HG03432 (cell line): ENCODE data around the gene OR6S1.
"Not testable (repeated sequence)": the region's sequence is repeated elsewhere in the genome, so short reads cannot be mapped to it uniquely, and the experiment has no call there.

Experiments
- ATAC-seq: cut with Tn5 transposase; IDR thresholded peaks from one replicate; pipeline ENCODE4 v1.9.1; 2021; ENCODE audit warnings: mild to moderate bottlenecking, moderate library complexity; ENCODE audit not compliant: unreplicated experiment

OR6S1 gene

DNA sequence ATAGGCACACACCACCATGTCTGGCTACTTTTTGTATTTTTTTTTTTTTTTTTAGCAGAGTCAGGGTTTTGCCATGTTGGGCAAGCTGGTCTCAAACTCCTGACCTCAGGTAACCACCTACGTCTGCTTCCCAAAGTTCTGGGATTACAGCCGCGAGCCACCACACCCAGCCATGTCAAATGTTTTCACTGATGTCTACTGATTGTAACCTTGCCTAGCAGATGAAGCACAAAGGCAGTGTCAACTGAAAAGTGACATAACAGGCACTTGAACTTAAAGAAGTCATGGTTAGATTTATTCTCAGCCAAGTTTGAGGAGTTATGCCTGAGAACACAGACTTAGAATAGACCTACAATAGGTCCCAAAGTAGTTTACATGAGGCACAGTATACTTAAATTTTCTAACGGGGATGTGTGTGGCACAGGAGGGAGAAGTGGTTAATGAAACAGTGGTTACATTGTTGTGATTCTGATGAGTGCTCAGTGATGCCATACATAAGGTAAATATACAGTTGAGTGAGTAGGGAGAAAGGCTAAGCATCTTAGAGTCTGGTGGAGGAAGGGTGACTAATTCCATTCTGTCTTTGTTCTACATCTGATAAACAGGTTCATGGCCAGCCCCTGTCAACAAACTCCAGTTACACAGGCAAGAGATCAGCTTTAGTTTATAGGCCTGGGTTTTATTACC, 30.2 kb upstream of the OR6S1 start:
- ATAC-seq, result peak; percentile 36

DNA sequence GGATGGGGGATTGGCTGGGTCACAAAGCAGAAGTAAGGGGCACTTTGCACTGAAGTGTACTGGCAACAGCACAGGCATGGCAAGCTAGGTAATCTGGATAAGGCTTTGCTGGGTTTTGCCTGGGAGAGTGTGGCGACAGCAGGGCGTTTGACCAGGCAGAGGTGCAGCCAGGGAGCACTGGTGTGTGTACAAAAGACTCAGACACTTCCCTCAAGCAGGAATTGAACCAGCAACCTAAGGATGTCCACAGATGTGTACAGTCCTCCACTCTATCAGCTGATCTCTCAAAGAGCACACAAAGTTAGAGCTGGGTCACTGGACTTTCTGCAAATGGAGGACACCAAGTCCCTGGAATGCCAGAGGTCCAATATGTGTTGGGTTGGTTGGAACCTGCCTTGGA, 27.5 kb upstream of the OR6S1 start:
- no peak for ATAC-seq

- ATAC-seq, result peak; percentile 69
Measured at GRCh38 chr14:20667957-20668356, 26.5 kb upstream of the OR6S1 start.

GRCh38 chr14:20666400-20666961, 25.0 kb upstream of the OR6S1 start:
- not testable (repeated sequence) for ATAC-seq

DNA sequence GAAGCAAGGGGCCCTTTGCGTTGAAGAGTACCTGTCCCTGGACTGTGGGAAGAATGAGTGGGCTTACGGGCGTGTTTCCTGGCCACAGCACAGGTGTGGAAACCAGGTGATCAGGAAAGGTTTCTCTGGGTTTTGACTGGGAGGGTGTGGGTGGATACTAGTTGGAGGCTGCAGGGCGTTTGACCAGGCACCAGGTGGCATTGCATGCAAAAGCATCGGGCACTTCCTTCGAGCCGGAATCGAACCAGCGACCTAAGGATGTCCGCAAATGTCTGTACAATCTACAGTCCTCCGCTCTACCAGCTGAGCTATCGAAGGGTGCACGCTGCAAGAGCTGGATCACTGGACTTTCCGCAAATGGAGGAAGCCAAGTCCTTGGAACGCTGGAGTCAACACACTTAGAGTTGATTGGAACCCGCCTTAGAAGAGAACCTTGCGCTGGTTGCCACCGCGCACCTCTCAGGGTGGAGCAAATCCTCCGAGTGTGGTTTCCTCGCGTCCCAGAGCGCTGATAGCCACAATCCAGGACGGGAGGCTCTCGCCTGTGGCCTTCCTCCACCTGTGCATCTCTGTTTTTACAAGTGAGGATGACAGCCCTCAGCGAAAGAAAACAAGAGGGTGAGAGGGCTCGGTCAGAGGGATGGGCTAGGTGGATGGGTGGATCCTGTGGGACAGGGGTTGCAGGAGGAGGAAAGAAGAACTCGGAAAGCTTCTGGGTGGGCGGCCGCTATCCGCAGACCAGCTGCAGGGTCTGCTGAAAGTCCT, 21.7 kb upstream of the OR6S1 start:
- peak; percentile 53 for ATAC-seq

GRCh38 chr14:20661197-20661596, 19.7 kb upstream of the OR6S1 start:
- no peak for ATAC-seq

DNA sequence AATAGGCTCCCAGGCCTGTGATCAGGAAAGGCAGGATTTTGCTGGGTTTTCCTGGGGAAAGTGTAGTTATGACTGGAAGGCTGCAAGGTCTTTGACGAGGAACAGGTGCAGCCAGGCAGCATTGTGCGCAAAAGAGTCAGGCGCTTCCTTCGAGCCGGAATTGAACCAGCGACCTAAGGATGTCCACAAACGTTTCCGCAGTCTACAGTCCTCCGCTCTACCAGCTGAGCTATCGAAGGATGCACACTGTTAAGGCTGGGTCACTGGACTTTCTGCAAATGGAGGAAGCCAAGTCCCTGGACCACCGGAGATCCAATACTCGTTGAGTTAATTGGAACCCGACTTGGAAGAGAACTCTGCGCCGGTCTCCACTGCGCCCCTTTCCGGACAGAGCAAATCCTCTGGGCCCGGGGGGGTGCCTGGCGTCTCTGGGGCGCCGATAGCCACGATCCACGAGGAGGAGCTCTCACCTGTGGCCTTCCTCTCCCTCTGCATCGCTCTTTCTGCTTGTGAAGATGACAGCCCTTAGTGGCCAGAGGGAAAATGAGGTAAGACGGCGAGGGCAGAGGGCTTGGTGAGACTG, 18.4 kb upstream of the OR6S1 start:
- ATAC-seq, result no peak

- ATAC-seq, result no peak
Measured at GRCh38 chr14:20659336-20659735, 17.8 kb upstream of the OR6S1 start.

DNA sequence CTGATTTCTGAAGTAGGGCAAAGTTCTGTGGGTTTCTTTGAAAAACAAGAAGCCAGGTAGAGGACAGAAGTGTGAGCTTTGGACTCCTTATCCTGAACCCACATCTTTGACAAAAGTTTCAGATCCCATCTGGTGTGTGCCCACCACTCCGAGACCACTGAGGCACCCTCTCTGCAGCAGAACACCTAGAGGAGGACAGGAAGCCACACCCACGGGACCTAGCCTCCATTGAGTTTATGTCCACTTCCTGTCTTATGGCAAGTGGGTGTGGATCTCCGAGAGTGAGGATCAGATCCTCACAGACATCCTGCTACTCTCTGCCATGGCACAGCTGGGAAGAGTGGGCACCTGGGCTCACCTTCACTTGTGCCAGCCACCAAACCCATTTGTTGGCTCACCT, 16.8 kb upstream of the OR6S1 start:
- ATAC-seq, result no peak

GRCh38 chr14:20657216-20658211, 16.0 kb upstream of the OR6S1 start:
- no peak for ATAC-seq

DNA sequence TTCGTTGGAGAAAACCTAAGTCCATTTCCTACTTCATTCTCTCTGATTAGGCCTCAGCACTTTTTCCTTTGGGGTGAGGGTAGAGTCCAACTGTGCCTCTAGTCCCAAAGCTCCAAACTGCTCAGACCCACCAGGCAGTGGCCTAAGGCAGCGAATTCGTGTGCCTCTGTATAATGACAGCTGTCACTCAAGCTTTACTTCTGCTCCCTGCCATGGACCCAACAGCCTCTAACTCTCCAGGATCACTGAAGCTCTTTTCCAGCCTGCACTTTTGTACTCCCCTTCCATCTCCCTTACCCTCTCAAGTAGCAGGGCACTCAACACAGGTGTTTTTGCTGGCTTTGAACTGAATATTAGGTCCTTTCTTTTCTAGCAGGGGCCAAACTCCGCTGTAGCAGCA, 14.8 kb upstream of the OR6S1 start:
- ATAC-seq, result no peak

DNA sequence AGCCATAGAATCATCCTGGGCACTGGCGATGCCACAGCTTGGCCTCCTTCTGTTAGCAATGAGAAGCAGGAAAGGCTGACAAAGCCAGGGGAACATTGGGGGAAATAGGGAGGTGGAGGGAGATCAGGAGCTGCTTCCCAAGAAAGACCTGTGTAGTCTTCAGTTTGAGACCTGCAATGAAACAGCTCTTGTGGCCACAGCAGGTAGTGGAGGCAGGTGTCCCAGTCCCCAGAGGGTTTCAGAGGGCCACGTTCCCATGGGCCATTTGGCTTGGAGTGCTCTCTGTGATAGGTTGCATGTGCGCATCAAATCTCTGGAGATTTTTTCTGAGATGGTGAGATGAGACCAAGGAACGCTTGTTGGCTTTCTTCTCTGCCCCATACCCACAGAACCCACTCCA, 14.4 kb upstream of the OR6S1 start:
- ATAC-seq, result no peak

DNA sequence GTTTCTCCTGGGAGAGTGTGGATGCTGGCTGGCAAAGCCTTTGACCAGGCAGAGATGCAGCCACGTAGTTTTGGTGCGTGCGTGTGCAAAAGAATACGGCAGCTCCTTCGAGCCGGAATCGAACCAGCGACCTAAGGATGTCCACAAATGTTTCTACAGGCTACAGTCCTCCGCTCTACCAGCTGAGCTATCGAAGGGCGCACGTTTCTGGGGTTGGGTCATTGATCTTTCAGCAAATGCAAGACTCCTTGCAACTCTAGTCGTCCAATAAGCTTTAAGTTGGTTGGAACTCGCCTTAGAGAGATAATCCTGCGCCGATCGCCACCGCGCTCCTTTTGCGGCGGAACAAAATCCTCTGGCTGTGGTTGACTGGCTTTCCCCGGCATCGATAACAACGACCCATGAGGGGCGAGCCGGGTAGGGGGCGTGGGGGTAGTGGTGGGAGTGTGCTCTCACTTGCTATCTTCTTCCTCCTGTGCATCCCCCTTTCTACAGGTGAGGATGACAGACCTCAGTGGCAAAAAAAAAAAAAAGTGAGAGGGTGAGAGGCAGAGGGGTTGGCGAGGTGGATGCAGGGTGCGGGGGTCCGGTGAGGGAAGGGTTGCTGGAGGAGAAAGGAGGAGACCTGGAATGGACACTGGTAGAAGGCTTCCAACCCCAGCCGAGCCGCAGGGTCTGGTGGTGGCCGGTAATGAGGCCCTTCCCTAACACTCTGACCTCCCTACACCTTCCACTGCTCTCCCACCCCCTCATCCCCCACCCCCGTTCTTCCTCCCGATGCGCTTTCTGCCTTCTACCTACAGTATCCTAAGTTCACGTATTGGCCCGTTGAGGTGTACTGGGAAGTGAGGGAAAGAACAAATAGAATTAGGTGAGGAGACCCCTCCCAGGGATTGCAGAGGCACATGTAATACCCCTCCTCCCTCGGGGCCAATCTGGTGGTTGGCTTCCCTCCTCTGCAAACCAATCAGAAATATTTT, 11.8 kb upstream of the OR6S1 start:
- peak; percentile 62 for ATAC-seq

- ATAC-seq, result no peak
Measured at GRCh38 chr14:20645481-20645880, 4.0 kb upstream of the OR6S1 start.

DNA sequence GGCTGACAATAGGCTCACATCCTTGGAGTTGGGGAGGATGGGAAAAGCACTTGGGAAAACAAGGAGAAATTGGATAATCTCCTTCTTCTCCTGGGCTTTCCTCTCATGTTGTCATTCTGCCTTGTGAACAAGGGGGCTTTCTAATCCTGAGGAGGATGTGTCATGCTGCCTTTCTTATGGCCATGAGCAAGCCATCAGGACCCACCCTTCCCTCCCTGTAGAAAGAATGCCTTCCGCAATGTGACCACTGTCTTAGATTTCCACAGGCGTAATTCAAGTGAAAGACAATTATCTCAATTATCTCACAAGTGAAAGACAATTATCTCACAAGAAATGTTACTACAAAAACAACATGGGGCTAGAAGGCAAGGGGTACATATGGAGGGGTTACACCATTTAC, 3.0 kb upstream of the OR6S1 start:
- no peak for ATAC-seq

- not testable (repeated sequence) for ATAC-seq
Measured at GRCh38 chr14:20642755-20643154, 1.3 kb upstream of the OR6S1 start.

GRCh38 chr14:20642182-20642581, 691 bp upstream of the OR6S1 start:
- ATAC-seq, result no peak

DNA sequence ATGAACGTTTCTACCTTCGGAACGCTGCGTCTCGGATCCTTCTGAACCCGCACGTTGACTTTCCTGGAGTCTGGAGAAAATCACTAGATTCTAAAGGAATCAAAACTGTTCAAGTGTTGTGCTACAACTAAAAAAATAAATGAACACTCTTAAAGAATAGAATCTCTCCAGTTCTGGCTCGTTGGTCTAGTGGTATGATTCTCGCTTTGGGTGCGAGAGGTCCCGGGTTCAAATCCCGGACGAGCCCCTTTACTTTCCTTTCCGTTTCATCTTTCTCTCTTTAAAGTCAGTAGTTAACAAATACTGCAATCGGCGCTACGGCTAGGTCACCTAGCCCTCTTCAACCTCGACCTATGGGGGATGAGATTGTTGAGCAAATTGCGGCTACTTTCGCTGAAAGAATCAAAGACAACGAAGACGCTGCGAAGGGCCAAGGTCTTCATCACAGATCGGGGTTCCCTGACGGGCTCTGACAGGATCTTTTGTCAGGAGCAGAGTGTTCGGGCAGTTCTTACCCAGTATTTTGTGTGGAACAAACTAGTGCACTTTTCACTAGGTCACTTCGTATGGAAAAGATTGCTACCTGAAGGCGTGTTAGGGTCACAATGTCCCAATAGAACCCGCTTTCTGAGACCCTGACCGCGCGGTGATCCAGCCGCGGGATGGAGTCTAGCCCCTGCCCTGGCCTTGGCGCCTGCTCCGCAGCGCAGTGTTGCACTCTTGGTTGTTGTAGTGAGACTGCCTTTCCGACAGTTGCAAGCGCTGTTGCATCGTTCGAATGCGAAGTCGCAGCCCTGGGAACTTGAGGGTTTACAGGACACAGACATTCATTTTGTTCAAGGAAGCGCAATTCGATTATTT, 8.4 kb downstream of the OR6S1 start:
- ATAC-seq, result peak; percentile 72

GRCh38 chr14:20632448-20632830, 9.1 kb downstream of the OR6S1 start:
- ATAC-seq, result peak; percentile 18
